WTC11 (cell line): ENCODE results near the gene IL5RA.

Experiments used
- ESRRA ChIP-seq: sonication (generic); formaldehyde crosslinking; IDR thresholded peaks from 2 replicates; pipeline ENCODE4 v1.8.1; 2022; ENCODE audit warnings: mild to moderate bottlenecking, missing genetic modification reagents, borderline replicate concordance
- FOXJ3 ChIP-seq: sonication (generic); formaldehyde crosslinking; IDR thresholded peaks from 2 replicates; pipeline ENCODE4 v1.9.0; 2021; ENCODE audit warnings: missing genetic modification reagents, mild to moderate bottlenecking, borderline replicate concordance
- GABPB1 ChIP-seq: sonication (generic); formaldehyde crosslinking; IDR thresholded peaks from 2 replicates; pipeline ENCODE4 v1.8.1; 2023; ENCODE audit warnings: mild to moderate bottlenecking, missing genetic modification reagents
- JUN ChIP-seq: sonication (generic); formaldehyde crosslinking; IDR thresholded peaks from 2 replicates; pipeline ENCODE4 v1.8.0; 2023; ENCODE audit warnings: mild to moderate bottlenecking, missing genetic modification reagents
- MYBL2 ChIP-seq: sonication (generic); formaldehyde crosslinking; IDR thresholded peaks from 2 replicates; pipeline ENCODE4 v1.8.1; 2023; ENCODE audit warnings: mild to moderate bottlenecking, moderate library complexity, missing genetic modification reagents
- TEAD4 ChIP-seq: sonication (generic); formaldehyde crosslinking; IDR thresholded peaks from 2 replicates; pipeline ENCODE4 v1.8.0; 2022; ENCODE audit warnings: mild to moderate bottlenecking, missing genetic modification reagents
- ZNF121 ChIP-seq: sonication (generic); formaldehyde crosslinking; IDR thresholded peaks from 2 replicates; pipeline ENCODE4 v1.8.0; 2023; ENCODE audit warnings: missing genetic modification reagents
- TF ChIP-seq, protein P1 (sequence below): sonication (generic); formaldehyde crosslinking; IDR thresholded peaks from 2 replicates; pipeline ENCODE4 v1.8.0; 2022; ENCODE audit warnings: mild to moderate bottlenecking, missing genetic modification reagents
- TF ChIP-seq, protein P2 (sequence below): sonication (generic); formaldehyde crosslinking; IDR thresholded peaks from 2 replicates; pipeline ENCODE4 v1.8.1; 2023; ENCODE audit warnings: mild to moderate bottlenecking, missing genetic modification reagents, moderate library complexity
- TF ChIP-seq, protein P3 (sequence below): fragments of 200-600 bp; IDR thresholded peaks from 2 replicates; pipeline ENCODE4 v1.8.0; 2022; ENCODE audit warnings: antibody characterized with exemption
- TF ChIP-seq, protein P4 (sequence below): fragments of 250-450 bp; sonication (Bioruptor Pico); IDR thresholded peaks from 2 replicates; pipeline ENCODE4 v1.9.0; 2021; ENCODE audit warnings: mild to moderate bottlenecking, borderline replicate concordance
- TF ChIP-seq, protein P5 (sequence below): sonication (generic); formaldehyde crosslinking; conservative IDR thresholded peaks from 2 replicates; pipeline ENCODE4 v1.8.1; 2022; ENCODE audit warnings: mild to moderate bottlenecking, missing genetic modification reagents

DNA sequence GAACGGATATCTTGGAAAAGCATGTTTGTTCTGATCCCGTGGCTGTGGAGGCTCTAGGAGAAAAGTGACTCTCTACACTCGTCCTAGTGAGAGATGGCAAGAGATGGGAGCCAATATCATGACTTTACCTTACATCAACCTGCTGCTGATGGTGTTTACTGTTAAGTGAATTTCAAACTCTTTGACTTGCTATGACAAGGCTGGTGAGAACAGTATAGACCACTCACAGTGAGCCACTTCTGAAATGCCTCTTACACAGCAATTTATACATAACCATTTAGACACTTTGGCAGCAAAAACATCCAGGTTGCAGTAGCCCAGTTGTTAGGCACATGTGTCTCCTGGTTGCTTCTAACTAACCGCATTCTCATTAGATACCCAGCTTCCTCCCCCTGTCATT is 43.3 kb downstream of the IL5RA start:
- TF ChIP-seq FOXJ3 (CRISPR knock-in tag), result no peak
- no peak for TF ChIP-seq TEAD4 (CRISPR knock-in tag)
- TF ChIP-seq, protein P1, sequence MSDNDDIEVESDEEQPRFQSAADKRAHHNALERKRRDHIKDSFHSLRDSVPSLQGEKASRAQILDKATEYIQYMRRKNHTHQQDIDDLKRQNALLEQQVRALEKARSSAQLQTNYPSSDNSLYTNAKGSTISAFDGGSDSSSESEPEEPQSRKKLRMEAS (CRISPR knock-in tag), result no peak
- TF ChIP-seq, protein P2, sequence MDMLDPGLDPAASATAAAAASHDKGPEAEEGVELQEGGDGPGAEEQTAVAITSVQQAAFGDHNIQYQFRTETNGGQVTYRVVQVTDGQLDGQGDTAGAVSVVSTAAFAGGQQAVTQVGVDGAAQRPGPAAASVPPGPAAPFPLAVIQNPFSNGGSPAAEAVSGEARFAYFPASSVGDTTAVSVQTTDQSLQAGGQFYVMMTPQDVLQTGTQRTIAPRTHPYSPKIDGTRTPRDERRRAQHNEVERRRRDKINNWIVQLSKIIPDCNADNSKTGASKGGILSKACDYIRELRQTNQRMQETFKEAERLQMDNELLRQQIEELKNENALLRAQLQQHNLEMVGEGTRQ (CRISPR knock-in tag), result no peak
- TF ChIP-seq, protein P3, sequence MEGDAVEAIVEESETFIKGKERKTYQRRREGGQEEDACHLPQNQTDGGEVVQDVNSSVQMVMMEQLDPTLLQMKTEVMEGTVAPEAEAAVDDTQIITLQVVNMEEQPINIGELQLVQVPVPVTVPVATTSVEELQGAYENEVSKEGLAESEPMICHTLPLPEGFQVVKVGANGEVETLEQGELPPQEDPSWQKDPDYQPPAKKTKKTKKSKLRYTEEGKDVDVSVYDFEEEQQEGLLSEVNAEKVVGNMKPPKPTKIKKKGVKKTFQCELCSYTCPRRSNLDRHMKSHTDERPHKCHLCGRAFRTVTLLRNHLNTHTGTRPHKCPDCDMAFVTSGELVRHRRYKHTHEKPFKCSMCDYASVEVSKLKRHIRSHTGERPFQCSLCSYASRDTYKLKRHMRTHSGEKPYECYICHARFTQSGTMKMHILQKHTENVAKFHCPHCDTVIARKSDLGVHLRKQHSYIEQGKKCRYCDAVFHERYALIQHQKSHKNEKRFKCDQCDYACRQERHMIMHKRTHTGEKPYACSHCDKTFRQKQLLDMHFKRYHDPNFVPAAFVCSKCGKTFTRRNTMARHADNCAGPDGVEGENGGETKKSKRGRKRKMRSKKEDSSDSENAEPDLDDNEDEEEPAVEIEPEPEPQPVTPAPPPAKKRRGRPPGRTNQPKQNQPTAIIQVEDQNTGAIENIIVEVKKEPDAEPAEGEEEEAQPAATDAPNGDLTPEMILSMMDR, result no peak
- TF ChIP-seq MYBL2 (CRISPR knock-in tag), result no peak
- TF ChIP-seq, protein P4, sequence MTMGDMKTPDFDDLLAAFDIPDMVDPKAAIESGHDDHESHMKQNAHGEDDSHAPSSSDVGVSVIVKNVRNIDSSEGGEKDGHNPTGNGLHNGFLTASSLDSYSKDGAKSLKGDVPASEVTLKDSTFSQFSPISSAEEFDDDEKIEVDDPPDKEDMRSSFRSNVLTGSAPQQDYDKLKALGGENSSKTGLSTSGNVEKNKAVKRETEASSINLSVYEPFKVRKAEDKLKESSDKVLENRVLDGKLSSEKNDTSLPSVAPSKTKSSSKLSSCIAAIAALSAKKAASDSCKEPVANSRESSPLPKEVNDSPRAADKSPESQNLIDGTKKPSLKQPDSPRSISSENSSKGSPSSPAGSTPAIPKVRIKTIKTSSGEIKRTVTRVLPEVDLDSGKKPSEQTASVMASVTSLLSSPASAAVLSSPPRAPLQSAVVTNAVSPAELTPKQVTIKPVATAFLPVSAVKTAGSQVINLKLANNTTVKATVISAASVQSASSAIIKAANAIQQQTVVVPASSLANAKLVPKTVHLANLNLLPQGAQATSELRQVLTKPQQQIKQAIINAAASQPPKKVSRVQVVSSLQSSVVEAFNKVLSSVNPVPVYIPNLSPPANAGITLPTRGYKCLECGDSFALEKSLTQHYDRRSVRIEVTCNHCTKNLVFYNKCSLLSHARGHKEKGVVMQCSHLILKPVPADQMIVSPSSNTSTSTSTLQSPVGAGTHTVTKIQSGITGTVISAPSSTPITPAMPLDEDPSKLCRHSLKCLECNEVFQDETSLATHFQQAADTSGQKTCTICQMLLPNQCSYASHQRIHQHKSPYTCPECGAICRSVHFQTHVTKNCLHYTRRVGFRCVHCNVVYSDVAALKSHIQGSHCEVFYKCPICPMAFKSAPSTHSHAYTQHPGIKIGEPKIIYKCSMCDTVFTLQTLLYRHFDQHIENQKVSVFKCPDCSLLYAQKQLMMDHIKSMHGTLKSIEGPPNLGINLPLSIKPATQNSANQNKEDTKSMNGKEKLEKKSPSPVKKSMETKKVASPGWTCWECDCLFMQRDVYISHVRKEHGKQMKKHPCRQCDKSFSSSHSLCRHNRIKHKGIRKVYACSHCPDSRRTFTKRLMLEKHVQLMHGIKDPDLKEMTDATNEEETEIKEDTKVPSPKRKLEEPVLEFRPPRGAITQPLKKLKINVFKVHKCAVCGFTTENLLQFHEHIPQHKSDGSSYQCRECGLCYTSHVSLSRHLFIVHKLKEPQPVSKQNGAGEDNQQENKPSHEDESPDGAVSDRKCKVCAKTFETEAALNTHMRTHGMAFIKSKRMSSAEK (CRISPR knock-in tag), result no peak
- TF ChIP-seq GABPB1 (CRISPR knock-in tag), result no peak
- TF ChIP-seq, protein P5, sequence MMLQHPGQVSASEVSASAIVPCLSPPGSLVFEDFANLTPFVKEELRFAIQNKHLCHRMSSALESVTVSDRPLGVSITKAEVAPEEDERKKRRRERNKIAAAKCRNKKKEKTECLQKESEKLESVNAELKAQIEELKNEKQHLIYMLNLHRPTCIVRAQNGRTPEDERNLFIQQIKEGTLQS (CRISPR knock-in tag), result no peak
- TF ChIP-seq ESRRA (CRISPR knock-in tag), result no peak
- no peak for TF ChIP-seq JUN (CRISPR knock-in tag)
- TF ChIP-seq ZNF121, result no peak
